HepG2 (cell line): ENCODE data around the gene ERBB4. TPM values are rescaled to one million over a fixed set of nuclear protein-coding genes. Genes with fewer than 3 reads are reported as not detected.

Experiments
- ATAC-seq: fragments of 200-7000 bp; cut with Tn5 transposase; 3 replicates; pipeline ENCODE4 v1.9.1; 2020; ENCODE audit warnings: mild to moderate bottlenecking, moderate library complexity
- BruUV-seq: library from RNA; stranded (reverse); fragments of 400-500 nt; replicated peaks from 2 replicates; lab custom pipeline; 2021; lab: Mats Ljungman, UMichigan
- CTCF ChIA-PET: fragments of 300-600 bp; formaldehyde crosslinking; extraction: SDS; loops from one replicate; lab custom pipeline; 2021; ENCODE audit warnings: low total read pairs, inconsistent platforms, low intra/inter-chr PET ratio; lab: Yijun Ruan, JAX
- POLR2A ChIA-PET: fragments of 350-600 bp; sonication (Branson Sonifier 250); formaldehyde crosslinking; loops from one replicate; lab custom pipeline; 2020; ENCODE audit warnings: antibody characterized with exemption, inconsistent platforms; lab: Yijun Ruan, JAX
- DNase-seq: peaks from one replicate; pipeline ENCODE4 v3.0.0-alpha.2; 2015; ENCODE audit warnings: low spot score
- FAIRE-seq: peaks from 3 replicates; lab custom pipeline; 2011; peaks lifted over from hg19 to GRCh38; lab: Jason Lieb, UNC
- H2AFZ ChIP-seq: one replicate; pipeline ENCODE4 v1.6.1; 2011; ENCODE audit warnings: low read length, inconsistent platforms
- H3K27ac ChIP-seq: fragments of 300-600 bp; 3 replicates; pipeline ENCODE4 v1.8.0; 2011; ENCODE audit warnings: mixed run types, mild to moderate bottlenecking, mixed read lengths, low read length, inconsistent platforms; ENCODE audit not compliant: insufficient read depth; ENCODE audit errors: extremely low read length
- H3K27me3 ChIP-seq, 2 experiments: fragments of 200-600 bp in 1 of 2; 2 replicates in 1 of 2; 3 replicates in 1 of 2; pipeline versions ENCODE4 v1.6.0 to v1.8.0; 2011; ENCODE audit warnings: low read length in 2 of 2, mild to moderate bottlenecking in 2 of 2, moderate library complexity in 2 of 2, inconsistent platforms in 1 of 2; ENCODE audit not compliant: insufficient read depth in 2 of 2, control insufficient read depth in 1 of 2
- H3K36me3 ChIP-seq, 2 experiments: fragments of 200-600 bp in 1 of 2; replicated peaks in 1 of 2; 2 replicates in 1 of 2; 3 replicates in 1 of 2; pipeline versions ENCODE4 v1.5.1 to v1.8.0; 2011; ENCODE audit warnings: low read length in 2 of 2, inconsistent platforms in 1 of 2; ENCODE audit not compliant: insufficient read depth in 2 of 2, control insufficient read depth in 1 of 2
- H3K4me1 ChIP-seq: 2 replicates; pipeline ENCODE4 v1.5.1; 2012; ENCODE audit warnings: low read length, inconsistent platforms; ENCODE audit not compliant: insufficient read depth
- H3K4me2 ChIP-seq: 2 replicates; pipeline ENCODE4 v1.6.0; 2011; ENCODE audit warnings: low read depth, low read length, inconsistent platforms
- H3K4me3 ChIP-seq, 3 experiments: fragments of 200-600 bp in 1 of 3; sonication (generic), shearing (Covaris generic) in 1 of 3; replicated peaks in 1 of 3; 2 replicates each; pipeline ENCODE4 v1.5.1; 2011 to 2016; ENCODE audit warnings: low read length in 3 of 3, inconsistent platforms in 2 of 3, low read depth in 2 of 3, mild to moderate bottlenecking in 2 of 3, control low read depth in 1 of 3, mixed read lengths in 1 of 3; ENCODE audit not compliant: insufficient read depth in 1 of 3
- H3K79me2 ChIP-seq: one replicate; pipeline ENCODE4 v1.6.1; 2011; ENCODE audit warnings: low read length, inconsistent platforms; ENCODE audit not compliant: insufficient read depth
- H3K9ac ChIP-seq: 2 replicates; pipeline ENCODE4 v1.6.0; 2011; ENCODE audit warnings: mild to moderate bottlenecking, low read depth, low read length, inconsistent platforms; ENCODE audit not compliant: insufficient read depth
- H3K9me3 ChIP-seq: 2 replicates; pipeline ENCODE4 v1.5.1; 2012; ENCODE audit warnings: mild to moderate bottlenecking, low read length
- H4K20me1 ChIP-seq: 2 replicates; pipeline ENCODE4 v1.6.0; 2011; ENCODE audit warnings: inconsistent platforms, mild to moderate bottlenecking, low read length, moderate library complexity; ENCODE audit not compliant: insufficient read depth
- SP4 ChIP-seq: sonication (generic); formaldehyde crosslinking; IDR thresholded peaks from 2 replicates; pipeline ENCODE4 v1.8.1; 2023; ENCODE audit warnings: mild to moderate bottlenecking, missing genetic modification reagents
- TEAD3 ChIP-seq: optimal IDR thresholded peaks from 2 replicates; pipeline ENCODE3; 2016; ENCODE audit warnings: borderline replicate concordance
- ZNF30 ChIP-seq: sonication (generic); formaldehyde crosslinking; IDR thresholded peaks from 2 replicates; pipeline ENCODE4 v1.5.0; 2020; ENCODE audit warnings: mild to moderate bottlenecking, missing genetic modification reagents
- WGBS: methylation state at CpG from one replicate; pipeline ENCODE4 v1.1.6; 2017; ENCODE audit warnings: low lambda C conversion rate; 5-methylcytosine and 5-hydroxymethylcytosine counted together
- in situ Hi-C: cut with HindIII; loops from 2 replicates; pipeline ENCODE4 v1.10.0; 2017; ENCODE audit warnings: low pct_unique_long_range_greater_than_20kb; ENCODE audit not compliant: extremely low pct_ligation_motif_present
- intact Hi-C: fragments of 100-400 bp; cut with micrococcal nuclease; formaldehyde crosslinking; loops from one replicate; pipeline ENCODE4 v1.10.0; 2022; ENCODE audit not compliant: unreplicated experiment
- polyA plus RNA-seq, 8 experiments: library from polyadenylated mRNA; depleted of rRNA in 3 of 8; stranded (reverse) in 7 of 8; unstranded in 1 of 8; fragments of >200 nt; fragmentation: Illumina TruSeq in 4 of 8; extraction: Trizol in 4 of 8; gene quantifications; 2 replicates each; pipeline versions ENCODE4 v1.2.1 to v1.2.3, GENCODE V29; 2011 to 2016; ENCODE audit warnings: low read depth in 4 of 8, missing spikeins in 1 of 8, mixed read lengths in 1 of 8; ENCODE audit not compliant: insufficient read depth in 1 of 8
- total RNA-seq, 5 experiments: library from RNA; depleted of rRNA; stranded (reverse); fragments of >200 nt; fragmentation: Illumina TruSeq; extraction: Trizol; gene quantifications; 2 replicates each; pipeline ENCODE4 v1.2.3, GENCODE V29; 2016; ENCODE audit warnings: low read depth in 1 of 5
- TF ChIP-seq, protein P1 (sequence below): sonication (generic); formaldehyde crosslinking; IDR thresholded peaks from 2 replicates; pipeline ENCODE4 v1.4.0; 2020; ENCODE audit warnings: missing genetic modification reagents, low read depth, mild to moderate bottlenecking, borderline replicate concordance
- TF ChIP-seq, protein P2 (sequence below): sonication (generic); formaldehyde crosslinking; IDR thresholded peaks from 2 replicates; pipeline ENCODE4 v1.5.0; 2020; ENCODE audit warnings: missing genetic modification reagents
- TF ChIP-seq, protein P3 (sequence below): sonication (generic); formaldehyde crosslinking; IDR thresholded peaks from 2 replicates; pipeline ENCODE4 v1.5.0; 2020; ENCODE audit warnings: missing genetic modification reagents
- TF ChIP-seq, protein P4 (sequence below): sonication (generic); formaldehyde crosslinking; IDR thresholded peaks from 2 replicates; pipeline ENCODE4 v1.9.0; 2021; ENCODE audit warnings: mild to moderate bottlenecking, missing genetic modification reagents
- TF ChIP-seq, protein P5 (sequence below): sonication (generic); formaldehyde crosslinking; IDR thresholded peaks from 2 replicates; pipeline ENCODE4 v1.8.1; 2023; ENCODE audit warnings: missing genetic modification reagents, mild to moderate bottlenecking, borderline replicate concordance

Gene ERBB4
- total and polyA plus RNA-seq, 2 of the 13 experiments (the other 11 are each of a cell fraction or from before 2014, with no cell fraction given) = not detected

DNA sequence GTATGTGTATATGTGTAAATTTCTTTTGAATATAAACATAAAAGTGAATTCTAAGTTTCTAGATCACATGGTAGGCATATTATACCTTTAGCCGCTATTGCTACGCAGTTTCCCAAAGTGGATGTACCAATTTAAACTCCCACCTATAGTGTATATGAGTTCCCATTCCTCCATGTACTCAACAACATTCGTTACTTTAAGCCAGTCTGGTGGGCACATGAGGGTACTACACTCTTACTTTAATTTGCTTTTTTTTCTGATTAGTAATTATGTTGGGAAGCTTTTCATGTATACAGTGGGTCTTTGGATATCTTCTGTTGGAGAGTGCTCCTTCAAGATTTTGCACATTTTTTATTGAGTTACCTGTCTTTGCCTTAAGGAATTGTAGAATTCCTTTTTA, 683.8 kb downstream of the ERBB4 start (continued):
- TF ChIP-seq, protein P1, sequence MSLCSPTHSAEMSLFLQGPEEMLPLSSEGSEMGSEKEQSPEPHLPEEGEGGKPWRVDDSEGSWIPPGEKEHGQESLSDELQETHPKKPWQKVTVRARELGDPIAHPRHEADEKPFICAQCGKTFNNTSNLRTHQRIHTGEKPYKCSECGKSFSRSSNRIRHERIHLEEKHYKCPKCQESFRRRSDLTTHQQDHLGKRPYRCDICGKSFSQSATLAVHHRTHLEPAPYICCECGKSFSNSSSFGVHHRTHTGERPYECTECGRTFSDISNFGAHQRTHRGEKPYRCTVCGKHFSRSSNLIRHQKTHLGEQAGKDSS (CRISPR knock-in tag) = no peak

DNA sequence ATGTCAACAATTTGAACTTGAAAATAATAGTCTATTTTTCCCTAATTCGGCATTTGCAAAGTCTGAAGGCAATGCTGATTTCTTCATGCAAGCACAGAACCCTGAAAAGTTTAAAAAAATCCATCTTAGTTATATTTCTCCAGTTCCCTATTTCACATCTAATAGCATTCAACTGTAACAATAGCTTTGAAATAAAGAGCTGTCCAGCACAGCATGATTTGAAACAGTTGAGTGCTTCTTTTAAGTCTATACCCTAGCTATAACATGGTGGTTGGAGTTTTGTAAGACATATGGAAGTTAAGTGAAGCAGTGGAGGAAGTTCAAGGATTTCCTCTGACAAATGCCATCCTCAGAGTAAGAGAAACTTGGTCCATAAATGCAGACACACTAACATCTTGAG, 691.9 kb downstream of the ERBB4 start:
- in situ Hi-C loops = no loop called here
- FAIRE-seq (no peak), DNase-seq (no peak), ATAC-seq (no peak)
- no peaks in the 10 kb centered on the region for H3K36me3 ChIP-seq
- no peak overlapping the region for H2AFZ ChIP-seq
- intact Hi-C loops = no loop called here
- no peak overlapping the region for H3K4me3 ChIP-seq
- H3K9ac ChIP-seq = no peak overlapping the region
- H3K4me2 ChIP-seq = no peak overlapping the region
- H4K20me1 ChIP-seq = no peaks in the 10 kb centered on the region
- ChIA-PET CTCF (no interaction called here), POLR2A (no interaction called here)
- no peaks in the 10 kb centered on the region for H3K9me3 ChIP-seq
- 0% methylated on average over 1 of the region's 1 CpG for WGBS
- no peaks in the 10 kb centered on the region for H3K79me2 ChIP-seq
- H3K4me1 ChIP-seq = no peaks in the 10 kb centered on the region
- no TSS peak for BruUV-seq
- no peaks in the 10 kb centered on the region for H3K27me3 ChIP-seq
- H3K27ac ChIP-seq = no peak overlapping the region
- TF ChIP-seq TEAD3 (CRISPR knock-in tag) (no peak), SP4 (CRISPR knock-in tag) (no peak), ZNF30 (CRISPR knock-in tag) (no peak)
- TF ChIP-seq, protein P2, sequence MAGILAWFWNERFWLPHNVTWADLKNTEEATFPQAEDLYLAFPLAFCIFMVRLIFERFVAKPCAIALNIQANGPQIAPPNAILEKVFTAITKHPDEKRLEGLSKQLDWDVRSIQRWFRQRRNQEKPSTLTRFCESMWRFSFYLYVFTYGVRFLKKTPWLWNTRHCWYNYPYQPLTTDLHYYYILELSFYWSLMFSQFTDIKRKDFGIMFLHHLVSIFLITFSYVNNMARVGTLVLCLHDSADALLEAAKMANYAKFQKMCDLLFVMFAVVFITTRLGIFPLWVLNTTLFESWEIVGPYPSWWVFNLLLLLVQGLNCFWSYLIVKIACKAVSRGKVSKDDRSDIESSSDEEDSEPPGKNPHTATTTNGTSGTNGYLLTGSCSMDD (CRISPR knock-in tag) = no peak
- TF ChIP-seq, protein P3, sequence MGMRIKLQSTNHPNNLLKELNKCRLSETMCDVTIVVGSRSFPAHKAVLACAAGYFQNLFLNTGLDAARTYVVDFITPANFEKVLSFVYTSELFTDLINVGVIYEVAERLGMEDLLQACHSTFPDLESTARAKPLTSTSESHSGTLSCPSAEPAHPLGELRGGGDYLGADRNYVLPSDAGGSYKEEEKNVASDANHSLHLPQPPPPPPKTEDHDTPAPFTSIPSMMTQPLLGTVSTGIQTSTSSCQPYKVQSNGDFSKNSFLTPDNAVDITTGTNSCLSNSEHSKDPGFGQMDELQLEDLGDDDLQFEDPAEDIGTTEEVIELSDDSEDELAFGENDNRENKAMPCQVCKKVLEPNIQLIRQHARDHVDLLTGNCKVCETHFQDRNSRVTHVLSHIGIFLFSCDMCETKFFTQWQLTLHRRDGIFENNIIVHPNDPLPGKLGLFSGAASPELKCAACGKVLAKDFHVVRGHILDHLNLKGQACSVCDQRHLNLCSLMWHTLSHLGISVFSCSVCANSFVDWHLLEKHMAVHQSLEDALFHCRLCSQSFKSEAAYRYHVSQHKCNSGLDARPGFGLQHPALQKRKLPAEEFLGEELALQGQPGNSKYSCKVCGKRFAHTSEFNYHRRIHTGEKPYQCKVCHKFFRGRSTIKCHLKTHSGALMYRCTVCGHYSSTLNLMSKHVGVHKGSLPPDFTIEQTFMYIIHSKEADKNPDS (CRISPR knock-in tag) = no peak
- TF ChIP-seq, protein P4, sequence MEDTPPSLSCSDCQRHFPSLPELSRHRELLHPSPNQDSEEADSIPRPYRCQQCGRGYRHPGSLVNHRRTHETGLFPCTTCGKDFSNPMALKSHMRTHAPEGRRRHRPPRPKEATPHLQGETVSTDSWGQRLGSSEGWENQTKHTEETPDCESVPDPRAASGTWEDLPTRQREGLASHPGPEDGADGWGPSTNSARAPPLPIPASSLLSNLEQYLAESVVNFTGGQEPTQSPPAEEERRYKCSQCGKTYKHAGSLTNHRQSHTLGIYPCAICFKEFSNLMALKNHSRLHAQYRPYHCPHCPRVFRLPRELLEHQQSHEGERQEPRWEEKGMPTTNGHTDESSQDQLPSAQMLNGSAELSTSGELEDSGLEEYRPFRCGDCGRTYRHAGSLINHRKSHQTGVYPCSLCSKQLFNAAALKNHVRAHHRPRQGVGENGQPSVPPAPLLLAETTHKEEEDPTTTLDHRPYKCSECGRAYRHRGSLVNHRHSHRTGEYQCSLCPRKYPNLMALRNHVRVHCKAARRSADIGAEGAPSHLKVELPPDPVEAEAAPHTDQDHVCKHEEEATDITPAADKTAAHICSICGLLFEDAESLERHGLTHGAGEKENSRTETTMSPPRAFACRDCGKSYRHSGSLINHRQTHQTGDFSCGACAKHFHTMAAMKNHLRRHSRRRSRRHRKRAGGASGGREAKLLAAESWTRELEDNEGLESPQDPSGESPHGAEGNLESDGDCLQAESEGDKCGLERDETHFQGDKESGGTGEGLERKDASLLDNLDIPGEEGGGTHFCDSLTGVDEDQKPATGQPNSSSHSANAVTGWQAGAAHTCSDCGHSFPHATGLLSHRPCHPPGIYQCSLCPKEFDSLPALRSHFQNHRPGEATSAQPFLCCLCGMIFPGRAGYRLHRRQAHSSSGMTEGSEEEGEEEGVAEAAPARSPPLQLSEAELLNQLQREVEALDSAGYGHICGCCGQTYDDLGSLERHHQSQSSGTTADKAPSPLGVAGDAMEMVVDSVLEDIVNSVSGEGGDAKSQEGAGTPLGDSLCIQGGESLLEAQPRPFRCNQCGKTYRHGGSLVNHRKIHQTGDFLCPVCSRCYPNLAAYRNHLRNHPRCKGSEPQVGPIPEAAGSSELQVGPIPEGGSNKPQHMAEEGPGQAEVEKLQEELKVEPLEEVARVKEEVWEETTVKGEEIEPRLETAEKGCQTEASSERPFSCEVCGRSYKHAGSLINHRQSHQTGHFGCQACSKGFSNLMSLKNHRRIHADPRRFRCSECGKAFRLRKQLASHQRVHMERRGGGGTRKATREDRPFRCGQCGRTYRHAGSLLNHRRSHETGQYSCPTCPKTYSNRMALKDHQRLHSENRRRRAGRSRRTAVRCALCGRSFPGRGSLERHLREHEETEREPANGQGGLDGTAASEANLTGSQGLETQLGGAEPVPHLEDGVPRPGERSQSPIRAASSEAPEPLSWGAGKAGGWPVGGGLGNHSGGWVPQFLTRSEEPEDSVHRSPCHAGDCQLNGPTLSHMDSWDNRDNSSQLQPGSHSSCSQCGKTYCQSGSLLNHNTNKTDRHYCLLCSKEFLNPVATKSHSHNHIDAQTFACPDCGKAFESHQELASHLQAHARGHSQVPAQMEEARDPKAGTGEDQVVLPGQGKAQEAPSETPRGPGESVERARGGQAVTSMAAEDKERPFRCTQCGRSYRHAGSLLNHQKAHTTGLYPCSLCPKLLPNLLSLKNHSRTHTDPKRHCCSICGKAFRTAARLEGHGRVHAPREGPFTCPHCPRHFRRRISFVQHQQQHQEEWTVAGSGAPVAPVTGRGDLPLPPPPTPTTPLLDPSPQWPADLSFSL = no peak
- TF ChIP-seq, protein P5, sequence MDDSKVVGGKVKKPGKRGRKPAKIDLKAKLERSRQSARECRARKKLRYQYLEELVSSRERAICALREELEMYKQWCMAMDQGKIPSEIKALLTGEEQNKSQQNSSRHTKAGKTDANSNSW = no peak
